NCI-H1436 (cell line): ENCODE results near the gene PCDHA8.
"Not testable (repeated sequence)": the region's sequence is repeated elsewhere in the genome, so short reads cannot be mapped to it uniquely, and the experiment has no call there.

Experiments
- DNase-seq: peaks from one replicate; lab custom pipeline; 2025; lab: John Stamatoyannopoulos, UW

Gene PCDHA8, protein sequence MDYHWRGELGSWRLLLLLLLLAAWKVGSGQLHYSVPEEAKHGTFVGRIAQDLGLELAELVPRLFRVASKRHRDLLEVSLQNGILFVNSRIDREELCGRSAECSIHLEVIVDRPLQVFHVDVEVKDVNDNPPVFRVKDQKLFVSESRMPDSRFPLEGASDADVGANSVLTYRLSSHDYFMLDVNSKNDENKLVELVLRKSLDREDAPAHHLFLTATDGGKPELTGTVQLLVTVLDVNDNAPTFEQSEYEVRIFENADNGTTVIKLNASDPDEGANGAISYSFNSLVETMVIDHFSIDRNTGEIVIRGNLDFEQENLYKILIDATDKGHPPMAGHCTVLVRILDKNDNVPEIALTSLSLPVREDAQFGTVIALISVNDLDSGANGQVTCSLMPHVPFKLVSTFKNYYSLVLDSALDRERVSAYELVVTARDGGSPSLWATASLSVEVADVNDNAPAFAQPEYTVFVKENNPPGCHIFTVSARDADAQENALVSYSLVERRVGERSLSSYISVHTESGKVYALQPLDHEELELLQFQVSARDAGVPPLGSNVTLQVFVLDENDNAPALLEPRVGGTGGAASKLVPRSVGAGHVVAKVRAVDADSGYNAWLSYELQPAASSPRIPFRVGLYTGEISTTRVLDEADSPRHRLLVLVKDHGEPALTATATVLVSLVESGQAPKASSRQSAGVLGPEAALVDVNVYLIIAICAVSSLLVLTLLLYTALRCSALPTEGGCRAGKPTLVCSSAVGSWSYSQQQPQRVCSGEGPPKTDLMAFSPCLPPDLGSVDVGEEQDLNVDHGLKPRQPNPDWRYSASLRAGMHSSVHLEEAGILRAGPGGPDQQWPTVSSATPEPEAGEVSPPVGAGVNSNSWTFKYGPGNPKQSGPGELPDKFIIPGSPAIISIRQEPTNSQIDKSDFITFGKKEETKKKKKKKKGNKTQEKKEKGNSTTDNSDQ

DNA sequence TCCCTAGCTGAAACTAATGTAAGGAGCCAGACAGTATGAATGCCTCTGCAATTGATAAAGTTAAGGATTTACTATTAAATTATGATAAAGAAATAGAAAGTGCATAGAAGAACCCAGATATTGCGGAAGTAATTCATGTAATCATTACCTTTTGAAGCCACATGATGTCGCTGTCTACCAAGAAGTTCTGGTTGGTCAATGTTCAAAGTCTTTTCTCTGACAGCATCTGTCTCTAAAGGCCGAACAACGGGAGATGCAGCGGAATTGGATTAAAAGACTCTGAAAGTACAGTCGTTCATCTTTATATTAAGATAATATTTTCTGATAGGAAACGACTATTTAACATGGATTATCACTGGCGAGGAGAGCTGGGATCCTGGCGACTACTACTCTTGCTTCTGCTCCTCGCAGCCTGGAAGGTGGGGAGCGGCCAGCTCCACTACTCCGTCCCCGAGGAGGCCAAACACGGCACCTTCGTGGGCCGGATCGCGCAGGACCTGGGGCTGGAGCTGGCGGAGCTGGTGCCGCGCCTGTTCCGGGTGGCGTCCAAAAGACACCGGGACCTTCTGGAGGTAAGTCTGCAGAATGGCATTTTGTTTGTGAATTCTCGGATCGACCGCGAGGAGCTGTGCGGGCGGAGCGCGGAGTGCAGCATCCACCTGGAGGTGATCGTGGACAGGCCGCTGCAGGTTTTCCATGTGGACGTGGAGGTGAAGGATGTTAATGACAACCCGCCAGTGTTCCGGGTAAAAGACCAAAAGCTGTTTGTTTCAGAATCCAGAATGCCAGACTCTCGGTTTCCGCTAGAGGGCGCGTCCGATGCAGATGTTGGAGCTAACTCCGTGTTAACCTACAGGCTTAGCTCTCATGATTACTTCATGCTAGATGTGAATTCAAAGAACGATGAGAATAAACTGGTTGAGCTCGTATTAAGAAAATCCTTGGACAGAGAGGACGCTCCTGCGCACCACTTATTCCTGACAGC, at the start of gene PCDHA8:
PCDHA8 (plus strand) TSS at position 210 of the 985 bp plus-strand sequence; CDS start at position 345, 135 bp downstream.
- DNase-seq = no peak

- DNase-seq = no peak
Measured at GRCh38 chr5:140794595-140795258, 46.3 kb upstream of the PCDHA8 start, which contains the start of gene PCDHA2. PCDHA2 (plus strand) TSS chr5:140794852.

GRCh38 chr5:140795259-140795641, 45.7 kb upstream of the PCDHA8 start:
- no peak for DNase-seq

GRCh38 chr5:140796072-140796717, 44.8 kb upstream of the PCDHA8 start:
- not testable (repeated sequence) for DNase-seq

DNA sequence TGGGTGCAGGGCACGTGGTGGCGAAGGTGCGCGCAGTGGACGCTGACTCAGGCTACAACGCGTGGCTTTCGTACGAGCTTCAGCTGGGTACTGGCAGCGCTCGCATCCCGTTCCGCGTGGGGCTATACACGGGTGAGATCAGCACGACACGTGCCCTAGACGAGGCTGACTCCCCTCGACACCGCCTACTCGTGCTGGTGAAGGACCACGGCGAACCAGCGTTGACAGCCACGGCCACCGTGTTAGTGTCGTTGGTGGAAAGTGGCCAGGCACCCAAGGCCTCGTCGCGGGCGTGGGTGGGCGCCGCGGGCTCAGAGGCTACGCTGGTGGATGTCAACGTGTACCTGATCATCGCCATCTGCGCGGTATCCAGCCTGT, 44.3 kb upstream of the PCDHA8 start:
- DNase-seq = no peak

DNA sequence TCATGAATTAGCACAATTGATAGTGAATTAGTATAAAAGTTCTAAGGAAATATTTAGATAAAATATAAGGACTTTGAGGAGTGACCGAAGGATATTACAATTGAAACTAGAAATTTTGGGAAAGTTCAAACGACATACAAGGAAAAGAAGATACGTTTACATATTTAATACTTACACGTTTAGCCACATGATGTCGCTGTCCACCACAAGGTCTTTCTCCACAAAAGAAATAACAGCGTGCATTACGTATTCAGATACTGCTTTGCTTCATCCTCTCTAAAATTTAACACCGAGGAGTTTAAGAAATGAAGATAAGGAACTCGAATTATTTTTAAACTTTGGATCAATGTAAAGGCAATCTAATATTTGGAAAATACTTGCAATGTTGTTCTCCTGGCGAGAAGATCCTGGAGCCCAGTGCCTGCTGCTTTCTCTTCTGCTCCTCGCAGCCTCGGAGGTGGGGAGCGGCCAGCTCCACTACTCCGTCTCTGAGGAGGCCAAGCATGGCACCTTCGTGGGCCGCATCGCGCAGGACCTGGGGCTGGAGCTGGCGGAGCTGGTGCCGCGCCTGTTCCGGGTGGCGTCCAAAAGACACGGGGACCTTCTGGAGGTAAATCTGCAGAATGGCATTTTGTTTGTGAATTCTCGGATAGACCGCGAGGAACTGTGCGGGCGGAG, 40.0 kb upstream of the PCDHA8 start, which contains the start of gene PCDHA3:
PCDHA3 (plus strand) TSS at position 242 of the 678 bp plus-strand sequence.
- no peak for DNase-seq

DNA sequence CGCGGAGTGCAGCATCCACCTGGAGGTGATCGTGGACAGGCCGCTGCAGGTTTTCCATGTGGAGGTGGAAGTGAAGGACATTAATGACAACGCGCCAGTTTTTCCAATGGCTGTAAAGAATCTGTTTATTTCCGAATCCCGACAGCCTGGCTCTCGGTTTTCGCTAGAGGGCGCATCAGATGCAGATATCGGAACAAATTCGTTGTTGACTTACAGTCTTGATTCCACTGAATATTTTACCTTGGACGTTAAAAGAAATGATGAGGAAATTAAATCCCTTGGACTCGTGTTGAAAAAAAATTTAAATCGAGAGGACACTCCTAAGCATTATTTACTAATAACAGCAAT, 39.5 kb upstream of the PCDHA8 start:
- DNase-seq = no peak

- DNase-seq = not testable (repeated sequence)
Measured at GRCh38 chr5:140802381-140802780, 38.6 kb upstream of the PCDHA8 start.

GRCh38 chr5:140802781-140803271, 38.2 kb upstream of the PCDHA8 start:
- DNase-seq = no peak

DNA sequence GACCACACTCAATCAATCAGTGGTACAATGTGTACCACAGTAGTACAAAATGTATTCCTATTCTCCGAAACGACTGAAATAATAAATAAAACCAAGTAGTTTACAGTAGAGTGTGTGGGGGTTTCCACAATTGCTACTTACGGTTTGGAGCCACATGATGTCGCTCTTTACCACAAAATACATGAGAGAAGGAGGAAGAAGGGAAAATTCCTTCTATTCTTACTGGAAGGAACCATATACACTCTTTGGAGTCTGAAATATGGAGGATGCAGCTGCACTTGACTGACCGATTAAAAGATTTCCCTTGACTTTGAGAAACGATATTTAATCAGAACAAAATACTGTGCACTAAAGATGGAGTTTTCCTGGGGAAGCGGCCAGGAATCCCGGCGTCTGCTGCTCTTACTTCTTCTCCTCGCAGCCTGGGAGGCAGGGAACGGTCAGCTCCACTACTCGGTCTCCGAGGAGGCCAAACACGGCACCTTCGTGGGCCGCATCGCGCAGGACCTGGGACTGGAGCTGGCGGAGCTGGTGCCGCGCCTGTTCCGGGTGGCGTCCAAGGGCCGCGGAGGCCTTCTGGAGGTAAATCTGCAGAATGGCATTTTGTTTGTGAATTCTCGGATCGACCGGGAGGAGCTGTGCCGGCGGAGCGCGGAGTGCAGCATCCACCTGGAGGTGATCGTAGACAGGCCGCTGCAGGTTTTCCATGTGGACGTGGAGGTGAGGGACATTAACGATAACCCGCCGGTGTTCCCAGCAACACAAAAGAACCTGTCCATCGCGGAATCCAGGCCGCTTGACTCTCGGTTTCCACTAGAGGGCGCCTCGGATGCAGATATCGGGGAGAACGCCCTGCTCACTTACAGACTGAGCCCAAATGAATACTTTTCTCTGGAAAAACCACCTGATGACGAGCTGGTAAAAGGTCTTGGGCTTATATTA, 33.9 kb upstream of the PCDHA8 start, which contains the start of gene PCDHA4:
PCDHA4 (plus strand) TSS at position 235 of the 942 bp plus-strand sequence.
- peak; percentile 40 for DNase-seq

- DNase-seq = not testable (repeated sequence)
Measured at GRCh38 chr5:140808241-140808888, 32.6 kb upstream of the PCDHA8 start.

DNA sequence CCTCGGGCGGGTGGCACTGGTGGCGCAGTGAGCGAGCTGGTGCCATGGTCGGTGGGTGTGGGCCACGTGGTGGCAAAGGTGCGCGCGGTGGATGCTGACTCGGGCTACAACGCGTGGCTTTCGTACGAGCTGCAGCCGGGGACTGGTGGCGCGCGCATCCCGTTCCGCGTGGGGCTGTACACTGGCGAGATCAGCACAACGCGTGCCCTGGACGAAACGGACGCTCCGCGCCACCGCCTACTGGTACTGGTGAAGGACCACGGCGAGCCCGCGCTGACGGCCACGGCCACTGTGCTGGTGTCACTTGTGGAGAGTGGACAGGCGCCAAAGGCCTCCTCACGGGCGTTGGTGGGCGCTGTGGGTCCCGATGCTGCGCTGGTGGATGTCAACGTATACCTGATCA, 32.1 kb upstream of the PCDHA8 start:
- DNase-seq = no peak

- peak; percentile 63 for DNase-seq
Measured at GRCh38 chr5:140821375-140822280, 19.4 kb upstream of the PCDHA8 start, which contains the start of gene PCDHA5. PCDHA5 (plus strand) TSS chr5:140821613.

GRCh38 chr5:140822281-140822629, 18.7 kb upstream of the PCDHA8 start:
- no peak for DNase-seq

DNA sequence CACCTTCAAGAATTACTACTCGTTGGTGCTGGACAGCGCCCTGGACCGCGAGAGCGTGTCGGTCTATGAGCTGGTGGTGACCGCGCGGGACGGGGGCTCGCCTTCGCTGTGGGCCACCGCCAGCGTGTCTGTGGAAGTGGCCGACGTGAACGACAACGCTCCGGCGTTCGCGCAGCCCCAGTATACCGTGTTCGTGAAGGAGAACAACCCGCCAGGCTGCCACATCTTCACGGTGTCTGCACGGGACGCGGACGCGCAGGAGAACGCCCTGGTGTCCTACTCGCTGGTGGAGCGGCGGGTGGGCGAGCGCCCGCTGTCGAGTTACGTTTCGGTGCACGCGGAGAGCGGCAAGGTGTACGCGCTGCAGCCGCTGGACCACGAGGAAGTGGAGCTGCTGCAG, 18.0 kb upstream of the PCDHA8 start:
- DNase-seq = not testable (repeated sequence)

GRCh38 chr5:140823475-140823874, 17.5 kb upstream of the PCDHA8 start:
- no peak for DNase-seq
